Fibroblast of upper back skin (primary cell): Measurements from ENCODE around the gene STAP2.
A peak's percentile ranks its signal among the peaks of the same experiment; 100 is the strongest.

Experiments used
- DNase-seq: peaks from one replicate; pipeline ENCODE4 v3.0.0-alpha.2; 2013

The STAP2 gene

DNA sequence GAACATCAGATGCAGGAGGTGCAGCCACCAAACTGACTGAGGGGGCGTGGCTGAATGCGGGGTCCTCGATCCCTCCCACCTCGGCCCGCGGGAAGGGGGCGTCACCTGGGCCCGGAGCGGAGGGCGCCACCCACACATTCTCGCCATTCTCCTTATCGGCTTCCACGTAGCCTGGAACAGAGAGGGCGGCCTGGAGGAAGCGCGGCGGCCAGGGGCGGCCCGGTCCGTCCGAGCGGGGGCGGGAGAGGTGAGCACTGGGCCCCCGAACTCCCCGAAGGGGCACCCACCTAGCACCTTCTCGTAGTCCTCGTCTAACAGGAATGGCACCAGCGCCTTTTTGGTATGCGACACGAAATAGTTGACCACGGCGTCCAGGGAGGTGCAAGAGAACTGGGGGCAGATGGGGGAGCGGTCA is 11.8 kb downstream of the STAP2 start:
- no peak for DNase-seq

DNA sequence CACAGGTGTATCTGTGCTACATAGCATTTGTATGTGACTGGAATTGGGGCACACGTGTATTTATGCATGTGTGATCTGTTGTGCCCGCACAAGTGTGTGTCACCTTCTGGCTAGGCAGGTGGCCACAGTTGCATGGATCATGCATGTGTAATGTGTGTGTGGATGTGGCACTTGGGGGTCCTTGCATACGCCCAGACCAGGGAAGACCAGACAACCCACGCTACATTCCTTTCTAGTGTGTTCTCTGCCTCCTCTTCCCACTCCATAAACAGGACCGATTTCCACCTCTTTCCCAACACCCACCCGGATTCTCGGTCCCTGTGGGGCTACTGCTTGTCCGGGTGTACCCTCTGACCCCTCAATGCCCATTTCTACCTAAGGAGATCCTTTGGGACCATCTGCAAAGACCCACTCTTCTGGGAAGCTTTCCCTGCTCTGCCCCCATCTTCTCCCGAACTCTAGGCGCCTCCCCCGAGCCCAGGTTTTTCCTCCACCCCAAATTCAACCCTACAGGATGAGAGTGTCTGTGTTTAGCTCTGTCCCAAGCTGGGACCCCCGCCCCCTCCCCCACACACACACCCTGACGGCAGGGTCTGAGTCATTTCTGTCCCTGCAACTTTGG is 12.3 kb downstream of the STAP2 start:
- DNase-seq = no peak

DNA sequence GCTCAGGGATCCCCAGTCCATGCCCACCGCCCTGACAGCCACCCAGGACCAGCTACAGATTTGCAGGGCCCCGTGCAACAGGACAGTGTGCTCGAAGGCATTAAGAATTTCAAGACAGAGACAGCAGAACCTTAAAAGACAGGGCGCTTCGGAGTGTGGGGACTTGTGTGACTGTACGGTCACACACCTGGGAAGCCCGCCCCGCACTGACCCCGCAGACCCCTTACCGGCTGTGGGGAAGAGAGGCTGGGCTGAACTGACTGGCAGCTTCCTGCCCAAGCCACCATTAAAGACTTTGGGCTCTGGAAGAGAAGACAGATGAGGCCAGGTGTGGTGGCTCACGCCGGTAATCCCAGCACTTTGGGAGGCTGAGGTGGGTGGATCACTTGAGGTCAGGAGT is 14.4 kb downstream of the STAP2 start:
- no peak for DNase-seq

DNA sequence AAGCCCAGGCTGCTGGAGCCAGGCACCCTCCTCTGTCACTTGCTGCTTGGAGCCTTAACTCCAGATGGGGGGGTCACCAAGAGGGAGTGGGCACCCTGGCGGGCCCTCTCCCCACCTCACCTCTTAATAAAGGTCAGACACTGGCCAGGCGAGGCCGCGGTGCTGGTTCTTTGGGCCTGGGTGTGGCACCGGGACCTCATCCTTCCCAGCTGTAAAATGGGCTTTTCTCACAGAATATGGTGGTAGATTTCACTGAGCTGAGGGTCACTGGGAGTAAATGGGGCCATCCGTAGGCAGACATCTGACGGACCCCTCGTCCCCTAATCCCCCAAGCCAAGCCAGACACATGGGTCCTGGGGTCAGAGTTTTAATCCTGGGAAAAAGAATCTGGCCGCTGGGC is 14.9 kb downstream of the STAP2 start:
- DNase-seq = no peak

DNA sequence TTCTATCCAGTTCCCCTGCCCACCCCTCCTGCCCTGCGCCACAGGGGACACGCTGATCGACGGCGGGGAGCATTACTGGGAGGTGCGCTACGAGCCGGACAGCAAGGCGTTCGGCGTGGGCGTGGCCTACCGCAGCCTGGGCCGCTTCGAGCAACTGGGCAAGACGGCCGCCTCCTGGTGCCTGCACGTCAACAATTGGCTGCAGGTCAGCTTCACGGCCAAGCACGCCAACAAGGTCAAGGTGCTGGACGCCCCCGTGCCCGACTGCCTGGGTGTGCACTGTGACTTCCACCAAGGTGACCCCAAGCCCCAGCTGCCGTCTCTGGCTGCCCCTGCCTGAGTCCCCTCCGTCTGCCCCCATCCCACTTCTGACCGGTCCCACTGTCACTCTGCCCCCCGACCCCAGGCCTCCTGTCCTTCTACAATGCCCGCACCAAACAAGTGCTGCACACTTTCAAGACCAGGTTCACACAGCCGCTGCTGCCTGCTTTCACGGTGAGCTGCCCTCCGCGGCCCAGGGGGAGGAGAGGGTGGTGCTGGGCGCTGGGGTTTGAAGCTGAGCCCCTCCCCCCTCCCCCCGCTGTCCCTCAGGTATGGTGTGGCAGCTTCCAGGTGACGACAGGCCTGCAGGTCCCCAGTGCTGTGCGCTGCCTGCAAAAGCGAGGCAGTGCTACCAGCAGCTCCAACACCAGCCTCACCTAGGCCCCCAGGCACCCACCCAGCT is 15.5 kb downstream of the STAP2 start:
- DNase-seq = no peak

DNA sequence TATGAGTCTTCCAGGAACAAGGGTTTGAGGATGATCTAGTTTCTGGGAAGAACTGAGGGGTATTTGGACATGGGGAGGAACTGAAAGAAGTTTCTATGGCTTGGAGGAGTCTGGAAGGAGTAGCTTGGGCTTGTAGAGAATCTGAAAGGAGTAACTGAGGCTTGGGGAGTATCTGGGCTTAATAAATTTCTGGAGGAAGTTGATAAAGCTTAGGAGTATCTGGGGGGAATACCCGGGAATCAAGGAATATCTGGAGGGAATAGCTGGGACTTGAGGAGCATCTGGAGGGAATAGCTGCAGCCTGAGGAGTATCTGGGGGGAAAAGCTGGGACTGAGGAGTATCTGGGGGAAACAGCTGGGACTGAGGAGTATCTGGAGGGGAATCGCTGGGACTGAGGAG is 18.2 kb downstream of the STAP2 start:
- no peak for DNase-seq

DNA sequence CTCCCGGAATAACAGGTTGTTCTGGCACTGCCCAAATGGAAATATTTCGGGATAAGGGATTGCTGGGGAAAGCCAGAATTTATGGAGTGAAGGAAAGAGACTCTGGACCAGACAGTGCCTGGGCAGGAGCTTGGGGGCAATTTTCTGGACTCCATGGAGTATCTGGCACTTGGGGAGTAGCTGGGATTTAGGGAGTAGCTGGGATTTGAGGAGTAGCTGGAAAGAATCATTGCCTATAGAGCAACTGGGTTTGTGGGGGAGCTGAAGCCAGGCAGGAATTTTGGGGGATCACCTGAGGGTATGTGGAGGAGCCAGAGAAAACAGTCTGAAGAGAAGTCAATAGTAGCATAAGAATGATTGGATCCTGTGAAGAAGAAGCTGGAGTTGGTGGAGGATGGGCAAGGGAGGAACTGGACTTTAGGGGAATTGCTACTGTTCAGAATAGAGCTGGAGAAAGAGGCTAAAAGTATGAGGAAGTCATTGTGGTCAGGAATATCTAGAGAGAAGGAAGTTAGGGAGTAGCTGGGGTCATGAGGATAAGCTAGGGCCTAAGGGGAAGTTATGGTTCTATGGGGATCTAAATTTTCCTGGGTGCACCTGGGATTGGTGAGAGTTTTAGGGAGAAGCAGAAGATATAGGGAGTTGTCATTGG is 19.4 kb downstream of the STAP2 start:
- DNase-seq = no peak

DNA sequence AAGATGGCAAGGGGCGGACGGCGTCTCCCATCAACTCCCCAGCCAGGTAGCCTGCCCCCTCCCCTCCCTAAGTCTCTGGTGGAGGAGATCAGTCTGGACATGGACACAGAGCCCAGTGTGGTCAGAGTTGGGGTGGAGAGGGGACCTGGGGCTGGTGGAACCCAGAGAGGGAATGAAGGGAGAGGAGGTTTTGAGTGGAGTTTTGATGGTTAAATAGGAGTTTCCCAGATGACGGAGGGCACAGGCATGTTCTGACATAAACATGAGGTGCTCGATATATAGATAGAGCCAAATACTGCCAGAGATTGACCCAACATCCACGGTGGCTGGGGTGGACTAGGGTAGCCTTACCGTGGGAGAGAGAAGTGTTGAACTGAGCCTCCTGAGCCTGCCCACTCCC is 20.2 kb downstream of the STAP2 start:
- no peak for DNase-seq

DNA sequence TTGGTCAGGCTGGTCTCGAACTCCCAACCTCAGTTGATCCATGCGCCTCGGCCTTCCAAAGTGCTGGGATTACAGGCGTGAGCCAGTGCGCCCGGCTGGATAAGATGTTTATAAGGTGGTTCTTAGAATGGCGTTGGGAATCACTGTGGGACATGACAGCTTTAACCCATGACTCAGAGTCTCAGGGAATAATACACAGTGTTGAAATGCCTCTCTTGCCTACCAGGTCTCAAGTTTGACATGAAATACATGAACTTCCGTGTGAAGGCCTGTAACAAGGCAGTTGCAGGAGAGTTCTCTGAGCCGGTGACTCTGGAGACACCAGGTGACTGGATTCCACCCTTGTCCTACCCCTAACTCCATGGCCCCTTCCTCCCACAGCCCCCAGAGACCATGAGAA is 21.7 kb downstream of the STAP2 start:
- no peak for DNase-seq

DNA sequence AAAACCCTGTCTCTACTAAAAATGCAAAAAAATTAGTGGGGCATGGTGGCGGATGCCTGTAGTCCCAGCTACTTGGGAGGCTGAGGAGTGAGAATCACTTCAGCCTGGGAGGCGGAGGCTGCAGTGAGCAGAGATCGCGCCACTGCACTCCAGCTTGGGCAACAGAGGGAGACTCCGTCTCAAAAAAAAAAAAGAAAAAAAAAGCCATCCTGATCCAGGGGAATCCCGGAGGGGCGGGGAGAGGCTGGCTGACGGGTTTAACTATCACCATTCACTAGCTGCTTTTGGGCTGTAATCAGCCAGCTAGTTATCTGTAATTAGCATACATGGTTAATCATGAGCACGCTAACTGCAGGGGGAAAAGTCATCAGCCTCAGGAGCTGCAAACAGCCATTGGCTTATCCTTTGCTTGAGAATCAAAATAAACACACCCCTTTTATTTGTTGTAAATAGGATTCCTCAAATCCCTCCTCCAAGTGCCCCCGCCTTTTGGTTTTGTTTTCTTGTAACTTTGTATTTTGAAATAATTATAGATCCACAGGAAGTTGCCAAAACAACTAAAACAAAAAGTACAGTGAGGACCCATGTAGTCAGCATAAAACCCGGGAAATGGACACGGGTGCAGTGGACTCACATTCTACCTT is 24.7 kb downstream of the STAP2 start:
- DNase-seq = no peak

DNA sequence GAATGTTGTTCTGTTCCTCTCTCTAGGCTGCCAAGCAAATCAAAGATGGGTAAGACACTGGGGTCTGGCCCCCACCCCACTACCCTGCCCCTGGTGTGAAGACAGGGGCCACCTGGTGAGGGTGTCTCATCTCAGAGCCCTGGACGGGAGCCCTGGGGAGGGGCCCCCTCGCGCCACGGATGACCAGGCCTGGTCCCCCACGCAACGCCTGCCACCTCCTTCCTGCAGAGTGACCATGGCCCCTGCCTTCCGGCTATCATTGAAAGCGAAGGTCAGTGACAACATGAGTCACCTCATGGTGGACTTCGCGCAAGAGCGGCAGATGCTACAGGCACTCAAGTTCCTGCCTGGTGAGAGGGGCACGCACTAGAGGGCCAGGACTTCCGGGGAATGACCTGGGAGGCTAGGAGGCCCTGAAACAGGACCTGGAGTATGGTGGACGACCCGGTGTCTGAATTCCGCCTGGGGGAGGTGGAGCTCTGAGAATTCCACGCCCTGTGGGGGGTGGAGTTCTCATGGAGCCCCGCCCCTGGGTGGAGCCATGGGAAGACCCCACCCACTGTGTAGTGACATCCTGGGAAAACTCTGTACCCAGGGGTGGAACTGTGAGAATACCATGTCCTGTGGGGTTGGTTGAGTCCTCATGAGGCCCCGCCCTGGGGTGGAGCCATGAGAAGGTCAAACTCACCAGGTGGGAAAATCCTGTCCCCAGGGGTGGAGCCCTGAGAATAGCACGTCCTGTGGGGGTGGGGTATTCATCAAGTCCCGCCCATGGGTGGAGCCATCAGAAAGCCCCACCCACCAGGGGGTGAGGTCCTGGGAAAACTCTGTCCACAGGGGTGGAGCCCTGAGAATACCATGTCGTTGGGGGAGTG is 28.1 kb downstream of the STAP2 start:
- no peak for DNase-seq

DNA sequence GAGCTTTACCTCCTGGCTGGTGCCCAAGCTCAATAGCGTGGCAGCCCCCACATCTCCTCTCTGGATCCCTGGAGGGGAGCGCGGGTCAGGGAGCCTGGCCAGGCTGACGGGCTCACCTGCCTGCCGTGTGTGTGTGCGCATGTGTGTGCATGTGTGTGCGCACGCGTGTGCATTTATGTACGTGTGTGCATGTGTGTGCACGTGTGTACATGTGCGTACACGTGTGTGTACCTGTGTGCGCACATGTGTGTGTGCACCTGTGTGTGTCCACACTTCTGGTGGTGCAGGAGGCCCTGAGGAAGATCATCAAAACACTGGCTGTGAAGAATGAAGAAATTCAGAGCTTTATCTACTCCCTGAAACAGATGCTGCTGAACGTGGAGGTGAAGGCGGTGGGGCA is 33.0 kb downstream of the STAP2 start:
- no peak for DNase-seq

DNA sequence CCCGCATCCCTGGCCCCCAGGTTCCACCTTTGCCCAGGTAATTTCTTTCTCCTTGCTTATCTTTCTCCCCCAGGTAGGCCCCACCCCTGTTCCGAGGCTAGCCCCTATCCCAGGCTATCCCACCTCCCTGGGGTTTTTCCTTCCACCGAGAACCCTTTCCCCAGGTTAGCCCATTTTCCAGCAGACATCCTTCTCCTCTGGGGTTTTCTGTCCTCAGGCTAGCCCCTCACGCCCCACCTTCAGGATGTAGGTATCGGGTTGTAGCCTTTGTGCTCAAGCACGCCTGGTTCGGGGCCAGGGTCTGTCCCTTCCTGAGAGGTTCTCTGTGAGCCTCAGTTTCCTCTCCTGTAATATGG is 33.4 kb downstream of the STAP2 start:
- DNase-seq = no peak

DNA sequence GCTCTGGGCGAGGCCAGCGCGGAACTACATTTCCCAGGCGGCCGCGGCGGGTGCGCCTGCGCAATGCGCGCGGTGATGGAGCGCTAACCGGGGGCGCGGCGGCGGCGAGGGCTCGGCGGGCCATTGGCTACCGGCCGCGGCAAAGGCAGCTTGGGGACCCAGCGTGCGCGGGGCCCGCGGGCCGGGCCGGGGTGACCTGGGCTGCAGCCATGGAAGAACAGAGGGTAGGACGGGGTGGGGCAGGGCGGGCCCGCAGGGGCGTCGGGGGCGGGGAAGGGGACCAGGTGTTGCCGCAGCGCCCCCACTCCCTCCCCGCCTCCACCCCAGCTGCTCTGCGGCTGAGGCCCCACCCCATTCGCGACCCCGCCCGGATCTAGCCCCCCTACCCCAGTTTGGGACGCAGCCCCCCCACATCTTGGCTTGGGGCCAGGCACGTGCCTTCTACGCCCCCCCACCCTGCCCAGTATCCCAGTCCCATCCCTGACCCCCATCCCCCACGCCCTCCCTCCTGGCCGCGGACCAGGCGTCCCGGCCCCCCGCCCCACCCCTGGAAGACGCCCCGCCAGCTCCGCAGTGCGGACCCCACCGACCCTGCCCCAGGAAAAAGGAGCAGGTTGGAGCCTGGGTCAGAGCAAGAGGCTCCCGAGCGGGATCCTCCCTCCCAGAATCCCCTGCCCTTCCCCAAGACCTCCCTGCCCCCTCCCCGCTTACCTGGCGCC is 33.9 kb downstream of the STAP2 start, which contains the start of gene FSD1:
TSS of gene FSD1 (plus strand) at position 61 of the 719 bp plus-strand sequence. CDS start at position 210, 149 bp downstream.
- DNase-seq = peak; percentile 63

DNA sequence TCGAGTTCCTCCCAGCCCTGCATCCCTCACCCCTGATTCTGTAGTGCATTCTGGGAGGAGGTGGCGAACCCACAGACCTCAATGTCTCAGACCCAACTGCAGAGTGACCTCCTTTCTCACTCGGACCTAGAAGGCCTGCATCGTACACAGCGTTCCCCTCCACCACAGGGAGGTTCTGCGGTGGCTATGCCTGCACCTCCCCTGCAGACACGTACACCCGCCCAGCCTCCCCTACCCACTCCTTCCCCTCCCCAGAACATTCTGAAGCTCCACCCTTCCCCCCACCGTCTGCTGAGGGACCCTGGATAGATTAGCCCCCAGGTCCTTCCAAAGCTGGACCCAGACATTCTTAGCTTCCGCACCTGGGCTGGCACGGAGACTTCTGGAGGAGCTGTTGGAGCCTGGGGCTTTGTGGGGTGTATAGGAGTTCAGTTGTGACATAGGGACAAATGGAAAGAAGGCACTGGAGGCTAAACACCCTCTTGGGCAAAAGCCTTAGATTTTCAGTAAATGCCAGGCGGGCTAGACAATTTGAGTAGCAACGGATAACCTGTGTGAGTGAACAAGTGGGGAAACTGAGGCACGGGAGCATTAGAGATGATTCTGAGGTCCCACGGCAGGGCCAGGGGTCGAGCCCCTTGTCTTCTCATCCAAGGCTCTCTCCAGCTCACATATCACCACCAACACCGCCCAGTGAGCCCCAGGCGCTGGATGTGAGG is 34.6 kb downstream of the STAP2 start:
- no peak for DNase-seq

DNA sequence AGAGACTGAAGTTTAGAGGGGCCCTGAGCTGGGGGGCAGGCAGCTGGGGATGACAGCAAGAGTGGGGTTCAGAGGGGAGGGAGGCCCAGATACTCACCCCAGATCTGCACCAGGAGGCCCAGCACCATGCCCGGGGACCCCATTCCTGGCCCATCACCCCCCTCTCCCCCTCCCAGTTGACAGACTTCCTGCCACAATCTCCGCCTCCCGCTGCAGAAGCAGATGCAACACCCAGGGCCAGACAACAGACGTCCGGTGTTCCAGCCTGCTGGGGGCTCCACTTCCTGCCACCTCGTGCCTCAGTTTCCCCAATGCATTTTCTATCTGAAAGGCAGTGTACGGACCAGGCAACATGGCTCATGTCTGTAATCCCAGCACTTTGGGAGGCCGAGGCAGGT is 36.4 kb downstream of the STAP2 start, which contains the start of gene TMIGD2:
TSS of gene TMIGD2 (minus strand) at position 147 of the 398 bp plus-strand sequence. CDS start at position 143, 4 bp downstream.
- no peak for DNase-seq

DNA sequence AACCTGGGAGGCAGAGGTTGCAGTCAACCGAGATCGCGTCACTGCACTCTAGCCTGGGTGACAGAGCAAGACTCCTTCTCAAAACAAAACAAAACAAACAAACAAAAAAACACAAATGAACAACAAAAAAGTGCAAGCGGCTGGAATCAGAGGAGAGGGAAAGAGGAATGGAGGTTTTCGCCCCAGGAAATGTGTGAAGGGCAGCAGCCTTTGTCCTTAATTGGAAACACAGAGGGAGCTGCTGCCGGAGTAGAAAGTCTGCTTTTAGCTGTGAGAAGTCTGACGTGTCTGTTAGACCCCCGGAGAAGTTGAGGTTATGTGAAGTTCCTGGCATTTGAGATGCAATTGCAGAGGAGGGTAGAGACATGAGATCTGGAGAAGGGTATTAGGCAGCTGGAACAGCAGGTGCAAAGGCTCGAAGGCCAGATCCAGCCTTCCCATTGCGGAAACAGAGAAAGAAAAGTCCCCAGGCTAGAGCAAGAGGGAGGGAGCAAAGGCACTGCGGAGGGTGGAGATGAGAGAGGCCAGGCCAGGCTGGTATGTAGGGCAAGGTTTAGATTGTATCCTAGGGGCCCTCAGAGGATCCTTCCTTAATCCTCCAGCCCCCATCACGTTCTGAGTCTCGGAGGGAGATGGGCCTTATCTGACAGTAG is 36.9 kb downstream of the STAP2 start:
- DNase-seq = no peak

DNA sequence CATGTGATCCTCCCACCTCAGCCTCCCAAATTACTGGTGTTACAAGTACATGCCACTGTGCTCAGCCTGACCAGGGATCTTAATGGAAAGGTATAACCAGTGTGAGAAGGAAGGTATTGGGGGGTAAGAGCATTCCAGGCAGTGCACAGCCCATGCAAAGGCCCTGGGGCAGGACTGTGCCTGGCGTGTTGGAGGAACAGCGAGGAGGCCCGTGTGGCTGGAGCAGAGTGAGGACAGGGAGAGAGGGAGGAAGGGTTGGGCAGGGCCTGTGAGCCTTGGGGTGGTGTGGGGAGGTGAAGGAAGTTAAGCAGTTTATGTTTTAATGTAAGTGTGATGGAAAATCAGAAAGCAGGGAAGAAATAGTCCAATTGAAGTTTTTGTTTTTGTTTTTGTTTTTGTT is 38.0 kb downstream of the STAP2 start:
- DNase-seq = no peak

DNA sequence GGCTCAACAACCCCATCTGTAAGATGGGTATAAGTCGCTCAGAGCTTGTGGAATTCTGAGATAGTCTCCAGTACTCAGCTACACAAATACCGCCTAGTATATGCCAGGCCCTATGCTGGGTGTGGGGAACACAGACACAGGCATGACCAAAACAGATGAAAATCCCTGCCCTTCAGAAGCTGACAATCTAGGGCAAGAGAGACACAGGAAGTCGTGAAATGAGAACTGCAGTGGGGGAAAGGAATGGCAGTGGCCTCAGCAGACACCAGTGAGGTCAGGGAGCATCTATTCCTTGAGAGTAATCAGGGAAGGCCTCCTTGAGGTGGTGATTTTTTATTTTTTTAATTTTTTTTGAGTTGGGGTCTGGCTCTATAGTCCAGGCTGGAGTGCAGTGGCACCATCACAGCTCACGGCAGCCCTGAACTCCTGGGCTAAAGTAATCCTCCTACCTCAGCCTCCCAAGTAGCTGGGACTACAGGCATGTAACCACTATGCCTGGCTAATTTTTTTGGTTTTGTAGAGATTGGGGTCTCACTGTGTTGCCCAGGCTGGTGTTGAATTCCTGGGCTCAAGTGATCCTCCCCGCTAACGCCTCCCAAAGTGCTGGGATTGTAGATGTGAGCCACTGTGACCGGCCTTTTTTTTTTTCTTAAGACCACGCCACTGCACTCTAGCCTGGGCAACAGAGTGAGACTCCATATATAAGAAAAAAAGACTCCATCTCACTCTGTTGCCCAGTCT is 39.6 kb downstream of the STAP2 start:
- DNase-seq = no peak
